Transverse colon (tissue), 3 donors: ENCODE data around the gene SLC17A7.

Source experiments
- CTCF ChIP-seq, 5 experiments: fragments of 200-600 bp in 3 of 5; fragments of 450-650 bp in 2 of 5; sonication (generic) in 3 of 5; IDR thresholded peaks; 1 replicate in 2 of 5; 2 replicates in 3 of 5; pipeline ENCODE4 v1.5.1; 2016 to 2017; ENCODE audit warnings: antibody characterized with exemption in 5 of 5, inconsistent platforms in 3 of 5, mild to moderate bottlenecking in 2 of 5, moderate library complexity in 1 of 5
- POLR2A ChIP-seq: fragments of 450-650 bp; IDR thresholded peaks from one replicate; pipeline ENCODE4 v1.6.1; 2016; ENCODE audit warnings: antibody characterized with exemption, mild to moderate bottlenecking, moderate library complexity

- TF ChIP-seq POLR2A (no peak), CTCF (IDR thresholded peaks at IDR 0.05) (no peak)
Measured at GRCh38 chr19:49393881-49394280, 47.4 kb downstream of the SLC17A7 start.
